Stimulated activated CD8-positive, alpha-beta memory T cell treated with anti-CD3 and anti-CD28 coated beads, Interleukin-12 subunit alpha, Interleukin-12 subunit beta, amount 100 ng/mL, for 24 hours (primary cell): ENCODE data around the gene ATG2A.

Experiments
- DNase-seq: peaks from one replicate; pipeline ENCODE4 v3.0.0-alpha.2; 2020; ENCODE audit errors: extremely low read depth

Gene ATG2A

DNA sequence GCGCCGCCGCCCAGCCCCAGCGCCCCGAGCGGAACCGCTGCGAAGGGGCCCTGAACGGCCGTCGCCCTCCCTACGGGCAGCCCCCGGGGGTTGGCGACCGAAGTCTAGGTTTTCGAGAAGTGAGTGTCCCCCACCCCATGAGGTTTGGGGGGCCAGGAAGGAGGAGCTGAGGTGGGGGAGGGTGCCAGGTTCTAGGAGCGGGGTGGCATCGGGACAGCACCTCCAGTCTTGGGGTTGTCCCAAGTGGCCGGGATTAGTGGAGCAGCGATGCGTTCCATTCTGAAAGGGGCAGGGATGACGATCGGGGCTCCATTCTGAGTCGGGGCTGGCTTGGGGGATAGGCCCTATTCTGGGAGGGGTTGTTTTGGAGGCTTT lies 7.9 kb upstream of the ATG2A start:
- no peak for DNase-seq

DNA sequence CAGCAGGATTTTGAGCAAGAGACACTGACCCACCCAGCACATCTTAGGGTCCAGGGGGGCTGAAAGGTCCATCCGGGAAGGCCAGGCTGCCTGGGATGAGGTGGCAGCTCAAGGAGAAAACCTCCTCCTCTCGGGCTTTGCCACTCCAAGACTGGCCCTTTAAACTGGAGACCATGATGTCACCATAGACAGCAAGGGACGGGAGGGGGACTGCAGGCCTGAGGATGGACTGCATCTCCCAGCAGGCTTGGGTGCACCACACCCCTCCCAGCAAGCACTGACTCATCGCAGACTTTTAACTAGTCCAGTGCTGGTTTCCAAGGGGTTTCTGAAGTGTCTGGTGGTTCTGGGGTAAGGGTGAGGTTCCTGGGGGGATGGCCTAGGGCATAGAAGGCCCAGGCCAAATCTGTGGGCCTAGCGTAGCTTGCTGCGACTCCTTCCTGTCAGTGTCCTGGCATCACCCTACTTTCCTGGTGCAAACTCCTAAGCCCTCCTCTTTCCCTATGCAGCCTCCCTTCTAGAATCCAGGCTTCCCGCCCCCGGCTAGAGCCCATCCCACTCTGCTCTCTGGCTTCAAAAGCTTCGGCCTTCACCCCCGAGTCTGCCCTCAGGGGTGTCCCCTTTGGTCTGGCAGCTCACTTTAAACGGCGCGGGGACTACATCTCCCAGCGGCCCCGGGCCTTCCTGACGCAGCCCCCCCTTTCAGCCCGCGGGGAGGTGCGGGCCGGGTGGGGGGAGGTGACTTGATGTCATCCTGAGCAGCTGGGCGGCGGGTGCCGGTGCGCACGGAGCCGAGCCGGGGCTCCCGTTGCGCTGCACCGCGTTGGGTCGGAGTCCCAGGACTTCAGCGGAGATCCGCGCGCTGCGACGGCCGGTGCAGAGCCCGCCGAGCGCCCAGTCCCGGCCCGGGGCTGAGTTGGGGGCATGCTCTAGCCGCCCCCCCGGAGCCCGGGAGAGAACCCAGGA lies 7.2 kb upstream of the ATG2A start, which contains the start of gene PPP2R5B:
Gene PPP2R5B, plus strand, starts transcription at position 746 of the 966 bp plus-strand sequence. CDS start 1,046 bp downstream, outside the sequence.
- DNase-seq = peak; percentile 75

DNA sequence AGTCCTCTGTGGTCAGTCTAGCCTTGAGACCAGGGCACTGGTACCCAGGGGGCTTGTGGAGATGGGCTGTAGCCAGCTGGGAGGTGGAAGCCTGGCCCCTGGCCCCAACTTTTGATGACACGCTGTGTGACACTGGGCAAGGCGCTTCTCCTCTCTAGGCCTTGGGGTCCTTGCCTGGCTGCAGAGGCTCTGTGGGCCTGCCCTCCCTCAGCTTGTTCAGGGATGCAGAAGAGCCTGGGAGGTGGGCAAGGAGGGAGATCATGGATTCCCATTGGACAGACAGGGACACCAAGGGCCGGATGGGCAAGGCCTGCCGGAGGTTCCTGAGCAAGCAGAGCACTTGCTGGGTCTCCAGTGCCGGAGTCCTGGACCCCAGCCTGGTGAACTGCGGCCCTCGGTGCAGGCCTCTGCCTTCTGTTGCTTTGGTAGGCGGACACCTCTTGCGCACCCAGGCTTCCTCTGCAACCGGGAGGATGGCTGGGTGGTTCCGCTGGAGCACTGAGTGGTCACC lies 6.2 kb upstream of the ATG2A start:
- DNase-seq = no peak

DNA sequence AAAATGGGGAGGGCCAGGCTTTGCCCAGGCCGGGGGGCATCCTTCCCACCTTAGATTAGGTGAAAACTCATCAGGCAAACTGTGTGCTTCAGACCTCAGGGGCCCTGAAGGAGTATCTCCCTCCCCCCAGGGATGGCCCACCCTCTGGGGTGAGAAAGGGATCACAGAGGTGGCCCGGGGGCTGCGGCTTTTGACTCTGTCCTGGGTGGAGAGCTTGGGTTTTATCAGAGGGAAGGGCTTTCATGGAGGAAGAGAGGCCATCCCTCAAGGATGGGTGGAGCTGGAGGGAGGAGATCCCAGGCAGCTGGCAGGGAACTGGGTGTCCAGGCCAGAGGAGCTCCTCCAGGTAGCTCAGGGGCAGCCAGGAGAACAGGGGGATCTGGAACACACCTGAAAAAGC lies 4.4 kb upstream of the ATG2A start:
- no peak for DNase-seq

DNA sequence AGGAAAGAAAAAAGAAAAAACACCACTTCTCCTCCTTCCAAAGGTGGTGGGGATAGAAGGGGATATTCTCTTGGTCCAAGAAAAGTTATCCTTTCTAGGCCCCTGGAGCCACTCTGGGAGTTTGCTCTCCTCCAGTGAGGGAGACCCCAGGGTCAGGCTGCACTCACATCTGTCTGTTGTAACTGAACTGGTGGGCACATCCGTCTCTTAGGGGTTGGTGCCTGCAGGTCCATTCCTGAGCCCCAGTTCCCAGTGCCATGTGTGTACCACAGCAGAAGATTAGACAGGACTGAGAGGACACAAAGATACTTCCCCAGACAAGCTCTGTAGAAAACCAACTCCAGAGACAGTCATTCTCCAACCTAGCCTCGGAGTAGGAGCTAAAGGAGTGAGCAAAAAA lies 3.1 kb upstream of the ATG2A start:
- no peak for DNase-seq

DNA sequence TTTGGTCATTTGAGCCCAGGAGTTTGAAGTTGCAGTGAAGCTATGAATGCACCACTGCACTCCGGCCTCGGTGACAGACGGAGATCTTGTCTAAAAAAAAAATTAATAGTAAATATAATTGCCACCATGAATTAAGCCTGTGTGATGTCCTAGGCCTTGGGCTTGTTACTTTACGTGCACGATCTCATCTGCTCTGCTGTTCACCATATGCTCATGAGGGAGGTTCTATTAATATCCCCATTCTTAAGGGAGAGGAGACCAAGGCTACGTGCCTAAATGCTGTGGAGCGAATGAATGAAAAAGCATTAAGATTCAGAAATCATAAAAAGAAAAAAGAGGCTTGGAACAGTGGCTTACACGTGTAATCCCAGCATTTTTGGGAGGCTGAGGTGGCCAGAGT lies 2.6 kb upstream of the ATG2A start:
- no peak for DNase-seq

DNA sequence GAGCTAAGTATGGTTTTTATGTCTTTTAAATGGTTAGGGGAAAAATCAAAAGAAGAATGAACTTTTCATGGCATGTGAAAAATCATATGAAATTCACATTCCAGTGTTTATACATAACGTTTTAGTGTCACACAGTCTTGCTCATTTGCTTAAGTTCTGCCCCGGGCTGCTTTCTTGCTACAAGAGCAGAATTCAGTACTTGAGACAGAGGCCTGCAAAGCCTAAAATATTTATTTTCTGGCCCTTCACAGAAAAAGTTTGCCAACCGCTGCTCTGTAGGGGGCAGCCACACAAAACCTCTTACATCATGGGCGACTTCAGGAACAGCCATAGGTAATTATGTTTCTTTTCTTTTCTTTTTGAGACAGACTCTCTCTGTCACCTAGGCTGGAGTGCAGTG lies 1.0 kb upstream of the ATG2A start:
- no peak for DNase-seq

DNA sequence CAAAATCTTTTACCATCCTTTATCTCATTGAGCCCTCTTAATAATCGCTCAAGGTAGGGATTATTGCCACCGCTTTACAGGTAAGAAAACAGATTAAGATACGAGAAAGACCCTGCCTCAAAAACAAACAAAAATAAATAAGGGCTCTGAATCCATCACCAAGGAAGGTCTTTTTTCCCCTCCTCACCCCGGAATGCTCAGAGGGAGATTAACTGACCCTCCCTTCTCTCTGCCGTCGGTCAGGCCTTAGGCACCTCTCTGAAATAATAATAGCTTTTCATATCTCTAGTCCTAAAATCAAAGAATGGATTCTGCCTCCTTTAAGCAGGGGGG lies 620 bp upstream of the ATG2A start:
- no peak for DNase-seq

DNA sequence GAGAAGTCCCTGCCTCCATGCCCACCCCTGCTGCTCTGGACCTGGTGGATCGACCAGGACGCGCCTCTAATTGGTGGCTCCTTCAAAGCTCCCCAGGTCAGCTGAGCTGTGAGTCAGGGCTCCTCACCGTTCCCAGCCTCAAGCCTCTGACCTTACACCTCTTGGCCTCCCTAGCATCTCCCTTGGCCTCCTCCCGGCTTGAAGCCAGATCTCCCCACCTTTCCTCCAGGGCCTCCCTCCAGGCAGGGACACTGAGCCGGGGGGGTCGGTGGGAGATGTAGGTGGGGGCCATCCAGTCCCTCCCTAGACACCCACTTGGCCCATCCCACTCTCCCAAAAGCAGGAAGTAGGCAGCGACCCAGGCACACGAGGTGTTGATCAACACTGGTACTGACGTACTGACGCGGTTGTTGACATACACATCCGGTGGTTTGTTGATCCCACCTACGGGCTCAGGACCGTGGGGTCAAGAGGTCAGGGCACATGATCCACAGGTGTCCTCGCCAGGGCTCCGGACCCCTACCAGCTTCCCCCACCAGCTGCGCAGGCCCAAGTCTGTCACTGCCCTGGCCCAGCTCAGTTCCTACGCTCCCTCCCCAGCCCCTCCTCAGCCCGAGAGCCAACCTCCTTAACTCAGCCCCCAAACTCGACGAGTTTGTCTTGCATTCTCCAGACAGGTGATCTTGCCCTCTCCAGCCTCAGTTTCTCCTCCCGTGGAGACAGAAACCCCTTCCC lies 802 bp downstream of the ATG2A start:
- no peak for DNase-seq

DNA sequence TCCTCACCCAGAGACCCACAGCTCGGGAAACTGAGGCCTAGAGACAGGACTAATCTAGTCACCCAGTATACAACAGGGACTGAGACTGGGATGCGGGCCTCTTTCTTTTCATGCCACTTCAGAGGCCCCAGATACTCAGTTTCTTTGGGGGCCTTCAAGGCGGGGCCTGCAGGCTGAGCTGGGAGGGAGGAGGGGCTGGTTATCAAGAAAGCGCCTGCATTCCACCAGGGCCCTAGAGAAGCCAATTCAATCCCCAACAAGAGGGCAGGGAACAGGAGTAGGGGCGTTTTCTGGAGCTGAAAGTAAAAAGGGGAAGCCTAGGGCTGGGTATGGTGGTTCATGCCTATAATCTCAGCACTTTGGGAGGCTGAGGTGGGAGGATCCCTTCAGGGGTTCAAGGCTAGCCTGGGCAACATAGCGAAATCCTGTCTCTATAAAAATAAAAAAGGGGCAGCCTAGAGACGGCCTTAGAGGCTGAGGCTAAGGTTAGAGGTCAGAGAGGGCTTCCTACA lies 1.6 kb downstream of the ATG2A start:
- no peak for DNase-seq

DNA sequence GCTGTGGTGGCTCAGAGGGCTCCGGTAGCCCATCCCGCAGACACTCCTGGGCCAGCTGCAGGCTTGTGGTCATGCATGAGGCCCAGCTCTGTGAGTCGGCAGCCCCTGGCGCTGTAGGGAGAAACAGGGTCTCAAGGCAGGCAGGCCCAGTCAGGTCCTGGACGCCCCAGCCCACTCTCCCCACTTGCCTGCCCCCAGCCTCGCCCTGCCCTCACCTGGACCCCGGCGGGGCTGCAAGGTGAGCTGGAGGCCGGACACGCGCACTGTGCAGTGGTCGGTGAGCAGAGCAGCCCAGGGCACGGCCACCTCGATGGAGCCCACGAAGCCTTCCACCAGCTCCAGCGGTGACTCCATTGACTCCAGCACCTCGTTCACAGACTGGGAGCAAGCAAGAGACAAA lies 2.9 kb downstream of the ATG2A start:
- DNase-seq = no peak

DNA sequence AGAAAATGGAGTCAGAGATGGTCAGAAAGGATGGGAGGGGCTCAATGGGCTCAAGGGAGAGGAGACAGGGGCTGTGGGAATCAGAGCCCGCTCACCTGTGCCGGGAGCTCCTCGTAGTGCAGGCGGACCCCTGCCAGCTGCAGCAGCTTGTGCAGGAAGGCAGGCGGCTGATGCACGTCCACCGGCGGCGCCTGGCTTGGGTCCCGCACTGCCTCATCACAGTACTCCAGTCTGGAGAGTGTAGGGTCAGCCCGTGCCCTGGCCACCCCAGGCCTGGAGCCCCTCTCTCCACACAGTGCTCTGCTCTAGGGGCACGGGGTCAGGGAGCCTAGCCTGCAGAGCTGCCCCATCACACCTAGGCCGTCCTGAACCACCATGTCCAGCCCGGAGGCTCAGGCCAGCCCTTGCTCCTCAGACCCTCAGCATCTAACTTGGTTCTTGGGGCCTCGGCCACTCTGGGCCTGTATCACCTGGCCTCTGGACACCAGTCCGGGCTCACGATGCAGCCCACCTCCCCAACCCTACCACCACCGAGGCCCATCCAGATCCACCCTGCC lies 3.8 kb downstream of the ATG2A start:
- DNase-seq = no peak

DNA sequence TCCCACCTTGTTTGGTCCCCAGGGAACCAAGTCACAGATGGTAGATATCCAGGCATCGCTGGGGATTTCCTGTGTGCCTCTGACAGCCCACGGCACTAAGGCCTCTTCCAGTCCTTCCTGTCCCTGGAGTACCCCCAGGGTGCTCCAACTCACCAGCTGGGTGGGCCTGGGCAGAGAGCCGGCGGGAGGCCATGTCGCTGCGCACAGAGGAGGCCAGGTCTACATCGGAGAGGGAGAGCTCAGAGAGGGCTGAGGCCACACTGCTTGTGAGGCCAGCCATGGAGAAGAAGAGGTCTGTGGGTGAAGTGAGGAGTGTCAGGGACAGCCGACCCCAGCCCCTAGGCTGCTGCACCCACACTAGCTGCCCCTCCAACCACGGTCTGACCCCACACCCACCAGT lies 5.3 kb downstream of the ATG2A start:
- DNase-seq = no peak

DNA sequence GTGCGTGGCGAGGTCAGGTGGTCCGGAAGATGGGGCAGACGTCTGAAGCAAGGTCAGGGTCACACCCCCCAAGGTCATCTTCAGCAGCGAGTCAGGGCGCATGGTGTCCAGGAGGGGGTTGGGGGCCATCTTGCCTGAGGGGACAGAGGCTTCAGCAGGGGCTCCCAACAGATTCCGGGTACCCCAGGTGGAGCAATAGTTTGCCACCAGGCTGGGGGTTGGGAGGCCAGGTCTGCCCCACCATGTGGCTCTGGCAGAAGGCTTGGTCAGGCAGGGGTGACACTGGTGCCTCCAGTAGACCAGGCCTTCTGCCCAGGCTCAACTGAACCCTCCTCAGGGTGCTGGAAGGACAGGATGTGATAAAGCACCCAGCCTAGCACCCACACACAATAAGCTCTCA lies 5.9 kb downstream of the ATG2A start:
- DNase-seq = no peak

DNA sequence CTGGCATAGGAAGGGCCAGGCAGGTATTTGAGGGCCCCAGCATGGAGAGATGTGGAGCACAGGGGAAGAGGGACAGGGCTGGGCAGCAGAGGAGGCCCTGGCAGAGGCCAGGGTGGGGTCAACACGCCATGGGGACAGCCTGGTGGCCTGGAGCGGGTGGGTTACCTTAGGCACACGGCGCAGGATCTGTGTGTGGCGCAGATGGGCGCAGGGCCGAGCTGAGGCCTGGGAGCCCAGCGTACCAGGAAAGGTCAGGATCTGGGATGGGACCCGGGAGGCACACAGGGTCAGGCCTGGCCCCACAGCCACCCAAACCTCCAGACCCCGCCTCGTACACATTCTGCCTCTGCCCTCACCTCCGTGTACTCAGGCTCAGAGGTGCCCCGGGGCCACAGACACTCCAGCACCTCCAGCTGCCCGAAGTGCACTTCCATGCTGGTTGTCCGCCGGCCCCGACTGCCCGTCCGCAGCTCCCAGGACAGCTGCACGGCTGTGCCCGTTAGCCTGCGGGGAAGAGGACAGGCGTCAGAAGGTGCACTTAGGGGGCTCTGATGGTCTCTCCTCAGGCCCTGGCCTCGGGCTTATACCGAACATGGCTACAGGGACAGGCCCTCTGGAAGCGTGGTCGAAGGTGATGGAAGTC lies 6.4 kb downstream of the ATG2A start:
- no peak for DNase-seq

DNA sequence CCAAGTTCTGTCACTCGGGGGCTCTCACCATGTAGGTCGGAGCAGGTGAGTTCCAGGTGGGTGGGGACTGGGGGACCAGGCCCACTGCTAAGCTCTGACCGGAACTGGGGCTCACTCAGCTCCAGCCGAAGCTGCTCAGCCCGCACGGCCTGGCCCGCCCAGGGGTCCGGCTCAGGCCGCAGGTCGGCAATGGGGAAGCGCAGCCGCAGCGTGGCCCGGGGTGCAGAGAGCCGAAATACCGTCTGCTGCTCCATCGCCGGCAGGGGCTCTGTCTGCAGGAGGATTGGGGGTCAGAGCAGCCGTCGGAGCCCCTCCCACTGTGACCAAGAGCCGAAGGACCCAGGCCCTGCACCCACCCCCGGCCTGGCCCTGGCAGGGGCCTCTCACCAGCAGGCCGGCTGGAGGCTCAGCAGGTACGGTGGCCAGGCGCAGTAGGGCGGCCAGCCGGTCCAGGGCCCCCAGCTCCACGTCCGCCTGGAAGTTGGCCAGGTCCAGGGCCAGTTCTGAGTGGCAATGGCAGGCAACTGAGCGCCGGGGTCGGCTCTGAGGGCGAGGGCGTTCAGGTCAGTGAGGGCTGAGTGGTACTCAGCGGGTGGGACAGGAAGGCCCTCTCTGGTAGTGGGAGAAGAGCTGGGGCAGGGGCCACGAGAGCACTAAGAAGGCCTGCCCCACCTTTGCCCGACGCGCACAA lies 7.2 kb downstream of the ATG2A start:
- DNase-seq = no peak

DNA sequence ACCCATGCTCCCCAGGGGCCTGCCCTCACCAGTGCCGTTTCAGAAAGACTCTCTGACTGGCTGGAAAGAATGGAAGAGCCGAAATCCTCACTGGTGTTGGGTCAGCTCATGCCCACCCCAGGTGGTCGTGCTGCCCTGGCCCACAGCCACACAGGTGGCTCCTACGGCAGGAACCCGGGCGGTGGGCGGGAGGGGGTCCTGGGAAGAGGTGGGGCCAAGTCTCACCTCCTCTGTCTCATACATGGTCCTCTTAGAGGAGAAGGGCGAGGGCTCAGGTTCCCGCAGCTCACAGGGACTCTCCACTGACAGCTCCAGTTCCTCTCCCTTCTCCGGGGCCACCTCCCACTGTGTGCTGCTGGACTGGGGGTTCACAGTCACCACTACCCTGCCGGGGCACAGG lies 8.2 kb downstream of the ATG2A start:
- no peak for DNase-seq

DNA sequence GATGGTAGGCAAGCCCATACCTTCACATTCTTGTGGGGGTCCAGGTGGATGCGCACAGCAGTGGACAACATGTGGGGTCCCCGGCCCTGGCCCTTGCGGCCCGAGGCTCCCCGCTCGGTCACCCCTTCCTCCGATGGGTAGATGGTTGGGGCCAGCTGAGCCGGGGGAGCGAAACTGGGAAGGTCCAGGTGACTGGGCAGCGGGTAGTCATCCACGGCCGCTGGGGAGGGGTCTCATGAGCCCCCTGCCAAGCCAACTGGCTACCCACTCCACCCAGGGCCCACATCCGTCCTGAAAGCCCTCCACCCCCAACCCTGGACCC lies 10.7 kb downstream of the ATG2A start:
- no peak for DNase-seq

DNA sequence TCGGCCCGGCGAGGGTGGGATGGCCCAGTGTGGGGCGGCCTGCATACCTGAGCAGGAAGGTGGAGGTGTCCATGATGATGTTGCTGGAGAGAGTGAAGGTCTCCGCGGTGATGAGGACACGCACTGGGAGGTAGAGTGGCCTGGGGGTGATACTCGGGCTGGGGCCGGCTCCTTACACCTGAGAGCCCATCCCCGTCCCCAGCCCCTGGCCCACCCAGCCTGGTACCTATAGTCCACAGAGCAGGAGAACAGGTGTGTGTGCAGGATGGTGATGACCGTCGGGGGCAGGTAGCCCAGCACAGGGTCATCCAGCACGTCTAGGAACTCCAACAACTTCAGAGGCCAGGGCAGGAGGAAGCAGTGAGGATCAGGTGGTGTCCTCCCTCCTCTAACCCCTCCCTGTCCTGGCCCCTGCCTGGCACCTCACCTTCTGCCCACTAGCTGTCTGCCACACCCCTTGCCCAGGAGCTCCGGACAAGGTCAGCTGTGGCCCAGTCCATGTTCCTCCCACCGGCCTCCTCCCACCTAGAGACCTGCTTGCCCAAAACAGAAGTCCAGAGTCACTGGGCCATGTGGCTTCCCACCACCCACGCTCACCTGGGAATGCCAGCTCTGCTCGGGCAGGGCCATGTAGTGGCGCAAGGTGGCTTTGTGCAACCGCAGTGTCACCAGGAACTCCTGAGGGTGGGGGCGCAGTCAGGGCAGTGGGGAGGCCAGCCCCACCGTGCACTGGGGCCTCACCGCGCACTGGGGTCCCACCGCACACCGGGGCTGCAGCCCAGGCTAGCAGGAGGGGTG lies 11.3 kb downstream of the ATG2A start:
- DNase-seq = no peak

DNA sequence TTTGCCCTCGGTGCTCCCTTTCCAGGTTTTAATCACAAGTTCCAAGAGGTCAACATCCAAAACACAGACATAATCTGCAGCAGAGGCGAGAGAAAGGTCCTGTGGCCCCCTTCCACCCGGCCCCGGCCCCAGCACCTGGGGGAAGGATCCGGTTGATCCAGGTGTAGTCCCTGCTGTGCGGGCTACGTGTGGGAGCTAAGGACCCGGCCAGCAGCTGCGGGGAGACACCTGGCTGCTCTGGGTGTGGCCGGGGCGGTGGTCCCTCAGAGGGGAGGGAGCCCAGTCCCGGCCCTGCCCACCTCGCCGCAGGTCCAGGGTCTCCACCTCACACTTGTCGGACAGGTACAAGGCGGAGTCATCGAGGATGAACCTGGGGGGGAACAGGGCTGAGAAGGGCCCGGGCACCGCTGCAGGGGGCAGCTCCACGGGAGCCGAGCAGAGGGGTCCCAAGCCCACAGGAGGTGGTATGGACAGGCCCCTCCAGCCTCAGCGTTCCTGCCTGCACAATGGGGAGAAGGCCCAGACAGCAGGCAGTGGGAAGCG lies 13.6 kb downstream of the ATG2A start:
- no peak for DNase-seq
